ENCODE data around the gene VWA8. TPM values are rescaled to one million over a fixed set of nuclear protein-coding genes. Genes with fewer than 3 reads are reported as not detected.

VWA8 gene
- total RNA-seq, 1 donor from 2014 or later, result 21.4 TPM

DNA sequence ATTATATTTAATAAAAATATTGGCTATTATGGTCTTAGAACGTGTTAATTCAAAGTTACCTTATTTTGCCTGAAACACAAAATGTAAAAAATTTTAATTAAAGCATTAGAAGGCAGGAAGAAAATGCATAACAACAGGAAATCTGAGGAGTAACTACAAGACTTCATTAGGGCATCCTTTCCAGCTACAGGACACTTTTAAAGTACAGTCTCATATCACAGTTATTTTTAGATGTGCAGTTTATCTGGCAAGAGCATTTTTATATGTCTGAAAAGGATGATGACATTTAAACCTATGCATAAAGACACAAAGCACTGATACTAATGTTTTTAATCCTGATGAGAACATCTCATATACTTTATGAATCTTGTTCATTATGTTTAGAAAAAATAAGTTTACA is 247.5 kb downstream of the VWA8 start:
- no peak for ATAC-seq

DNA sequence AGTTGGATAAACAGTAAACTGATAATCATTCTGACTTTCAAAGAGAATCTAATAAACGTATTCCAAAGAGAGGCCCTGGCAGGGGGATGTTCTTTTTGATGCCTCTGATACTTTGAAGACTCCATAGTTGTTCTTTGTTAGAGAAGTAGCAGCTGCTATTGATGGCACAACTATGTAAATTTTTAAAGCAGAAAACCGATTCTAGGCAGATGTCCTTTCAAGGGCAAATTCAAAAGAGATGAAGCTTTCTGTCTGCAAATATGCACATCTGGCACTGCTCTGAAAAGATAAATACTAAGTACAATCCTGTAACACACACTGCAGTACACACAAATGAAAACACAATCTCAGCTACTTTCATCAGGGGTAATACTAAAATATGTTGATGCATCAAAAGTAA is 250.1 kb downstream of the VWA8 start:
- intact Hi-C loops (cut with DNase I), result no loop called here
- no peak for ATAC-seq
- no peak for DNase-seq (ENCODE audit: low spot score)

More for the DNA sequence above, 247.5 kb downstream of the VWA8 start:
- no peak for DNase-seq (ENCODE audit: low spot score)
- intact Hi-C loops (cut with DNase I), result no loop called here

DNA sequence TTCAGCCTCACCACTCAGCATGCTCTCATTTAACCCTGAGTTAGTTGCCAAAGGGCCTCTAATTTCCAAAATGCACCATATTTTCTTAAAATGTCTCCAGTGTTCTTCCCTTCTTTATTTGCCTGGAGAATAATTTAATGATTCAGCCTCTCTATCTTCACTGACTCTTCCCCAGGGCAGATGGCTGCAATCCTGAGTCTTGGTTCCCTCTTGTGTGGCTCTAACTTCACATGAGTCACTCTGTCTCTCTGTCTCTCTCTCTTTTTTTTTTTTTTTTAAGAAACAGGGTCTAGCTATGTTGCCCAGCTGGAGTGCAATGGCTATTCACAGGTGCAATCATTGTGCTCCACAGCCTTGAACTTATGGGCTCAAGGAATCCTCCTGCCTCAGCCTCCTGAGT is 251.4 kb downstream of the VWA8 start:
- ATAC-seq, result no peak
- intact Hi-C loops (cut with DNase I), result no loop called here
- DNase-seq (ENCODE audit: low spot score), result no peak

DNA sequence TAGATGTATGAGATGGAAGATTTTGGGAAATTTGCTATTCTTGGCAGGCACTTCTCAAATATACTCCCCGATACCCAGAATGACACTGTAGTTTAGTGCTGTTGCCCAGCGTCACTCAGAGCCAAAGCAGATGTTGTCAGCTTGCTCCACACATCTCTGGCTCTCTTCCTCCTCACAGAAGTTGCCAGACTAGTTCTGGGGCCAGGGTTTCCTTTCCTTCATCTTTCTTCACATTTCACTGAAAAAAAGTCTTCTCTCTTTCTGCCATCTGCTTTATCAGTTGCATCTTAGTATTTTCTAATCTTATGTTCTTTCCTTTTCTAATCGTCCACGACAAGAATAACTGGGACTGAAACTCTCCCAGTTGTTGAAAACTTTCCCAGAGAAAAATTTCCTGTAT is 252.2 kb downstream of the VWA8 start:
- ATAC-seq (peak; percentile 70), DNase-seq (ENCODE audit: low spot score) (no peak)
- intact Hi-C loops (cut with DNase I), result no loop called here

DNA sequence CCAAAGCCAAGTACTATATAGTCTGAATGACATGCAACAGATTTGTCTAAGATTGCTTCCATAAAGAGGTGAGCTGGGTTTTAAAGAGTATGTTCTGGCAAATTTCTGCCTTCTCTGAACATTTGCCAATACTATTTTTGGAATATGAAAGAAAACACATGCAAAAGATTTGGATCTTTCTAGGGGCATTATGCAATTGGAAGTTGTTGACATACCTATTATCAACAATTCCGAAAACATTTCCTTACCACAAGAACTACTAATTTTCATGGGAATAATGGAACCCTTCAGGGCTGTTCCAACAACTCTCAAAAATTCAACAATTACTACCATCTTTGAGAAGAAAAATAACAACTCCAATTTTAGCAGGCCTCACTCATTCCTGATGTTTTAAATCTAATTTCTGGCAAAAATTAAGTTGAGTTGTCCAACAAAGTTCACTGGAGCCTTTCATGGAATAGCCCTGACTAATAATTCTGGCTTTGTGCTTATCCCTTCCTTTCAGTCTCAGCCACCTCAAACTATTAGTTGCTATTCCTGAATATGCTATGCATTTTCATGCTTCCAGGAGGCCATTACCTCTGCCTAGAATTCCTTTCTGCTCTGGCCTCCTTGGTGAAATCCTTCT is 253.6 kb downstream of the VWA8 start:
- intact Hi-C loops (cut with DNase I), result no loop called here
- ATAC-seq (peak; percentile 88), DNase-seq (ENCODE audit: low spot score) (no peak)

DNA sequence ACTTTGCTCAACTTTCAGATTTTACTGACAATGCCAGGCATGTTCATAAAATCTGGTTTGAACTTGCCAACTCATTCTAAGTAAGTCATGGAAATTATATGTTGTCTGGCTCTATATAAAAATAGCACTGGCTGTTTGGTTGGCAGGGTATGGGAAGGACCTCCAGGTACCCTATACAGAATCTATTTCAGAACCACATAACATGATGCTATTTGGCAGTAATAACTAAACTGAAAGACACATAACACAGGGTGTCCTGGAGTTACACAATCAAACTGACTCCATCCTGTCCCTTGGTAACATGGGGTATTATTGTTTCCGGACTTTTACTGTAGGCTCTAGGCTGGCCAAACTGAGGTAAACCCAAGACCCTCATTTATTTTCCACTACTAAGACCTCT is 254.8 kb downstream of the VWA8 start:
- peak; percentile 82 for ATAC-seq
- DNase-seq (ENCODE audit: low spot score), result no peak
- intact Hi-C loops (cut with DNase I), result no loop called here

DNA sequence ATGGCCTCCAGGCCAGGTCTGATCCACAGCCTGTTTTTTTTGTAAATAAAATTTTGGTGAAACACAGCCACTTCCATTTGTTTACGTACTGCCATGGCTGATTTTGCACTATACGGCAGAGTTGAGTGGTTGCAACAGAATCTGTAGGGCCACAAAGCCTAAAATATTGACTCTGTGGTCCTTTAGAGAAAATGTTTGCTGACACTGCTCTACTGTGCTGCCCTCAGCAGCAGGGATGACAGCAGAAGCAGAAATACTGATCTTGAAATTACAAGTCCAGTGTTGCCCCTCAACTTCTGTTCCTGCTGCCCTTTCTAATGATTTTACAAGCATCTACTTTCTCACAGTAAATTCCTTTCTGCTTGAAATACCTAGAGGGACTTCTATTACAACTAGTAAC is 258.4 kb downstream of the VWA8 start:
- ATAC-seq (no peak), DNase-seq (ENCODE audit: low spot score) (no peak)
- intact Hi-C loops (cut with DNase I), result no loop called here

DNA sequence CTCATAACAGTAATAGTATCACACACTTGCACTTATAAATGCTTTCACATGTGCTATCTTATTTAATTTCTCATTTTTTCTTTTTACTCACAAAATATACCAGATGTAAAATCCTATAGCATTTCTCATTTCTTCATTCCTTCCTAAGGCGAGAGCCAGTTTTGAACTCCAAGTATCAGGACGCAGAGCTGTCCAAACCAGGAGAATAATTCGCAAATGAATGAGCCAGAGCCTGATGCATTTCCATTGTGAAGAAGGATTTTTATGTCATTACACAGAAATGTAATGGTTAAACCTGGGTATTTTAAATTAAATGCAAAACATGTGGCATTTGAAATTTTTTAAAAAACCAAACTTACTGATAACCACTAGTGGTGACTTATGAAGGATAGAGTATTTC is 259.2 kb downstream of the VWA8 start:
- intact Hi-C loops (cut with DNase I), result no loop called here

DNA sequence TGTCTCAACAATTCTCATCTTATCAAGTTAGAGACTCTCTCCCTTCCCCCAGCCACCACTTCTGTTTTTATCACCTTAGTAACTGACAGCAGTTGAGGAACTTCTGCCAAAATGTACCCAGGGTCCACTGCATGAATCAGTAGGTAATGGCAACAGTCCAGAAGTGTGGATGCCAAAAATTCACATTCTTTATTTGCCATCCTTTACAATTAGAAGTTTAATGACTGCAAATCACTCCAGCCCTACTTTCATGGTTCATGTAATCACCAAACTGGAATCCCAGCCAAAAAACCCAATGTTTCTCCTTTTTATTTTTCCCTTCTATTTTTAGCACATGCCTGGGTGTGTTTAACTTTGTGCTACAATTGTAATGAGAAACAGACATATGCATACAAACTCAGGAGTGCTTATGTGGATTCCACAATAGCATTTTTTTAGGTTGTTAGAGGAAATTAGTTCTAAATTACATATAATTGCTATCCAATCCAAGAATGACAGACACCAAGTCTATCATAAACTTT is 260.1 kb downstream of the VWA8 start:
- no peak for DNase-seq (ENCODE audit: low spot score)
- intact Hi-C loops (cut with DNase I), result no loop called here
- peak; percentile 47 for ATAC-seq

More for the DNA sequence above, 259.2 kb downstream of the VWA8 start:
- DNase-seq (ENCODE audit: low spot score), result no peak
- no peak for ATAC-seq

DNA sequence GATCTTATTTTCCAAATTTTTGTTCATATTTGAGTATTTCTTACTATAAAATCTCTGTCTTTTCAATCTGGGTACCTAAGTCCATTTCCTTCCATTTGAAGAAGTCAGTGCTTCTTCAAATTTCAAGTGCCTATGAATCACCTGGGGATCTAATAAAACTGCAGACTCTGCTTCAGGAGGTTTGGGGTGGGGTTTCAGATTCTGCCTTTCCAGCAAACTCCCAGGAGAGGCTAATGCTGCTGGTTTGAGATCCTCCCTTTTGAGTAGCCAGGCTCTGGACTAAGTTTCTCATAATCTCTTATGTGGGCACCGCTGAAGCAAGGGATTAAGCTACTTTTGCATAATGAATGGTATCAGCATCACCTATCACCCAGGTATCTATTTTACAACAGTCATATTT is 261.1 kb downstream of the VWA8 start:
- intact Hi-C loops (cut with DNase I), result no loop called here
- DNase-seq (ENCODE audit: low spot score), result no peak
- no peak for ATAC-seq

DNA sequence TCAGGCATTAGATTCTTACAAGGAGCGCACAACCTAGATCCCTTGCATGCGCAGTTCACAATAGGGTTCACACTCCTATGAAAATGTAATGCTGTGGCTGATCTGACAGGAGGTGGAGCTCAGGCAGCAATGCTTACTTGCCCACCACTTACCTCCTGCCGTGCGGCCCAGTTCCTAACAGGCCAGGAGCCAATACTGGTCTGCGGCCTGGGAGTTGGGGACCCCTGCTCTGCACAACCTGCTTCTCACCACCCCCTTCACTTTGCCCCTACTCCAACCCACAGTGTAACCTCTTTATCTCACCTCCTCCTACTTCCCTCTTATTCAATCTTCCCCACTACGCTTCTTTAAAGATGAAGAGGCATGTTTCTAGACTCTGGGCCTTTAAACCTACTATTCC is 263.3 kb downstream of the VWA8 start:
- DNase-seq (ENCODE audit: low spot score) (no peak), ATAC-seq (no peak)
- intact Hi-C loops (cut with DNase I), result no loop called here

DNA sequence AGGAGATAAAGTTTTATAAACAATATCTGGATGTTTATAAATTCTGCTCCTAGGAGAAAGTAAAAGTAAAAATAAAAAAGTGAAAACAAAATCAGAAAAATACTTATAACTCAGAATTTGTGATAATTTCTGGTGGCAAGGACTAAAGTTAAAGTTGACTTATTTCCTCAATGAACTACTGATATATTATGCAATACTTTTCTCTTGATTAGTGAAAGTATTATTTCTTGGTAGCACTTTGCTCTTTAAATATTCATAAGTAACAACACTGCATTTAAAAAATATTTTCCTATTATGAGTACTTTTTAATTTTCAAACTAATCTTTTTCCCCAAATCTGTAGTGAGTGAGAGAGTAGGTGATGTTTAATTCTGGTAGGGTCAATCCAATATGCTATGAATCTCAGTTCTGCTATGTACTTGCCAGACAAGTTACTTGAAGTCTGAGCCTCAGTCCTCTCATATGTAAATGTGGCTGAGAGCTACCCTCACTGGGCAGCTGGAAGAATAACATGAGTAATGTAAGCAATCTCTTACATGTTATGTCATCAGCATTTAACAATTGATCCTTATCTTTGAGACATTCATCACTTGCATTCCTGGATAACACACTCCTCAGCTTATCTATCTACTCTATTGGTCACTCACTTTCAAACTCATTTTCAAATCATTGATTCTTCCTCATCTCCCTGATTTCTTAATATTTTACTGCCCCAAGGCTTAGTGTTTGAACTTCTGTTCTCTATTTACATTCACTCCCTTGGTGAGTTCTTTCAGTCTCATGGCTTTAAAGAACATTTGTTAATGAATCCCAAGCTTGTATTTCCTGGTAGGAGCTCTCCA is 264.5 kb downstream of the VWA8 start:
- intact Hi-C loops (cut with DNase I), result no loop called here
- no peak for DNase-seq (ENCODE audit: low spot score)
- ATAC-seq, result no peak

DNA sequence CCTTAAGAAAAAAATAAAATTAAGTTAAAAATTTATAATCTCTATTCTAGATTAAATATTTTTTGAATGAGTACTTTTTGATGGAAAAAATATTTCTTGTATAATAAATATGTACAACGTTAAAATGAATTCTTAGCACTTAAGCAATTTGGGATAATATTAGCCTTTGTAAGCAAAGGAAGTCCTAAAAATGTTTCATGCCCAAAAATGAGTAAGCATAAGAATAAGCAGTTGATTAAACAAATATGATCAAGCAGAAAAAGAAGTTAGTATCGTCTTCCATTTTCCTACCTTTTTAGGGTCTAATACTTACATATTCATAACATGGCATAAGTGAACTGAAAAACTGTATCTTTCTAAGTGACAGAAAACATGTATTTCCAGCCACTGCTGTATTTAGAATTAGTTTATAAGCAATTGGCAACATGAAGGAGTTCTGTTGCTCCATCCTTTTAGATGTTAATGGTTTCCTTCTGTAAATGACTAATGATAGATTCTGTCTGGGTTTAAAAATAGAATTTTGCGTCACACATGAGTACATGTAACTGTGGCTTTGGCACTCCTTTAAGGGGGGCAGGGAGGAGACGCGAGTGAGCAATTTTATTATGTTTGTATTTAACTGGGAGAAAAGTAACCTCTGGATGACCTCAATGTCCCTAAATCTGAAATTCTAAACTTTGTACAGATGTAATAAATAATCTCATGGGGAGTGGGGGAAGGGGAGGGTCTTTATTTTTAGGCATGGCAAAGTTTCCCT is 266.2 kb downstream of the VWA8 start:
- DNase-seq (ENCODE audit: low spot score) (peak; percentile 66), ATAC-seq (peak; percentile 97)

DNA sequence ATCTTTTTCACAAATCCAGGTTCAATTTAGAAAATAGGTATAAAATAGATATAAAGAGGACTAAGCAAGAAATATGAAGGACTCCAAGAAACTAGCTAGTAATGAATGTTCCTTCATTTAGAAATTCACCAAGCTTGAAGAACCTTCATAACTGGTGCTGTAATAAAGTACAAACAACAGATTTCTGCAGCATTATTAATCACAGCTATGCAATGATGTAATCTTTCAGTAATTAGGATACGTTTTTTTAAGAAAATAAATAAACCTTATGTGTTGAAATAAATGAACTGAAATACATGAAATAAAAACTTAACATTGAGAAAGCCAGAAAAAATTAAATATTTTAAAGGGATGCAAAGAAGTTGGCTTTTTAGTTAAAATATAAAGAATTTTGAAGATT is 267.5 kb downstream of the VWA8 start:
- ATAC-seq (no peak), DNase-seq (ENCODE audit: low spot score) (no peak)
- intact Hi-C loops (cut with DNase I), result no loop called here

More for the DNA sequence above, 266.2 kb downstream of the VWA8 start:
- intact Hi-C loops (cut with DNase I), result no loop called here

DNA sequence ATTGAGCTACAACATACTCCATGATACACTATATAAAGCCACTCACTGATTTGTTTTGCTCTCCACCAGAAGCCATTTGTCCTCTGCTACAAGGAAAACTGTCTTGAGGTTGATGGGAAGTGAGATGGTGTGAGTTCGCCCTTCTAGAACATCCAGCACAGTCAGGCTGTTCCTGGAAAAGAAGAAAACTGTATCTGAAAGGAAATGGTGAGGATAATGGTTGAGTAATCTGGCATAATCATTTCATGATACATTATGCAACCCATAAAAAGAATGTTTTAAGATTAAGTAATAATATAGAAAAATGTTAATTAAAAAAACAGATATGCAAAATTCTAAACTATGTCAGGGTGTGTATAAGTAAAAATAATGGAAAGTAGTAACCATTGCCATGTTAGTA is 269.6 kb downstream of the VWA8 start:
- intact Hi-C loops (cut with DNase I), result no loop called here
- no peak for DNase-seq (ENCODE audit: low spot score)
- ATAC-seq, result no peak

DNA sequence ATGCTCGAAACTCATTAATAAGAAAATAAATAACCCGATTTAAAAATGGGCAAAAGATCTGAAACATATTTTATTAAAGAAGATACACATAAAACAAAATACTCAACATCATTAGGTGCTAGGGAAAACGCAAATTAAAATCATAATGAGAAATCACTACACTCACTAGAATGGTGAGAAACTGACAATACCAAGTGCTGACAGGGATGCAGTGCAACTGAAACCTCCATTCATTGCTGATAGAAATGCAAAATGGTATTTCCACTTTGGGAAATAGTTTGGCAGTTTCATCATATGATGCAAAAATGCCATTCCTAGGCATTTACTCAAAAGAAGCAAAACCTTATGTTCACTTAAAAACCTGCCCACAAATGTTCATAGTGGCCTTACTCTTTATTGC is 278.1 kb downstream of the VWA8 start:
- no peak for ATAC-seq
- intact Hi-C loops (cut with DNase I), result no loop called here

DNA sequence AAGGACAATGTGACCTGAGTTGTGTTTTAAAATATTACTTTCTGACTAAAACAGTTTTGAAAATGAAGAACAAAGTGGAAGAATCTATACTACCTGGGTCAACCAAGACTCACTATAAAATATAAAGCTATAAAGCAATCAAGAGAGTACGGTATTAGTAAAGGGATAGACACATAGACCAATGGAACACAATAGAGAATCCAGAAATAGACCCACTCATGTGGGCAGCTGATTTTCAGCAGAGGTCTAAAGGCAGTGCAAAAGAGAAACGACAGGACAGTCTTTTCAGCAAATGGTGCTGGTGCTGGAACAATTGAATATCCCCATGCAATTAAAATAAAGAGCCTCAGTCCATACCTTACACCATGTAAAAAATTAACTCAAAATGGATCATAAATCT is 278.9 kb downstream of the VWA8 start:
- intact Hi-C loops (cut with DNase I), result no loop called here
- ATAC-seq, result no peak

More for the DNA sequence above, 278.1 kb downstream of the VWA8 start:
- no peak for DNase-seq (ENCODE audit: low spot score)

DNA sequence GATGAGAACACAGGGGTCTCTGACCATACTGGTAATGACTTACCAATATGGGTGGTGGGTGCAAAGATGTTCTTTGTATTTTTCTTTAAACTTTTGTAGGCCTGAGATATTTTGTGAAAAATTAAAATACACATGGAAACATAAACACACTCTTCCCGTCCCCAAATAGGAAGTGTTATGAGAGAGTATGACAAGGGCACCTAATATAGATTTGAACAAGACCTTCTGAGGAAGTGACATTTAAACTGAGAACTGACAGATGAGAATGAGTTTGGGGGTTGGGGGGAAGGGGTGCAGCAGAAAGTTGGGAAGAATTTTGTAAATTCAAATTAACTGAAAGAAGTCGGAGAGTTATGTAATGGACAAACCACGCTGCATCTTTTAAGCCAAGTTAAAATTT is 279.3 kb downstream of the VWA8 start:
- intact Hi-C loops (cut with DNase I), result no loop called here
- DNase-seq (ENCODE audit: low spot score) (no peak), ATAC-seq (no peak)

More for the DNA sequence above, 278.9 kb downstream of the VWA8 start:
- DNase-seq (ENCODE audit: low spot score), result no peak

DNA sequence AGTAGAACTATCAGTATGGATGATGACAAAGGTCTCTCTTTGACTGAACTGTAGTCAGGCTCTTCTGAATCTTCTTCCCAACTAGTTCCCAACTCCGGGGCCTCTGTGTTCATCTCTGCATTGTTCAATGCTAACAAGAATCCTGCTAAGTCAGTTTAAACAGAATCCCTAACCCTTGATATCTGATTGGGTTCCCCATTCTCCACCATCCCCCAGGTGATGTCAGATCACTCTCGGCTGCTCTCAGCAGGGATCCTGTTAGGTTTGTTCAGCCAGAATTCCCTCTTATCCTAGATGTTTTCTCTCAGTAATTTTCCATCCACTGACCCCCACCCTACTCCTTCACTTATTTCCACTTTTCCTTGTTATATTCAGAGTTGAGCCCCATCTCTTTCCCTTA is 280.0 kb downstream of the VWA8 start:
- no peak for DNase-seq (ENCODE audit: low spot score)

DNA sequence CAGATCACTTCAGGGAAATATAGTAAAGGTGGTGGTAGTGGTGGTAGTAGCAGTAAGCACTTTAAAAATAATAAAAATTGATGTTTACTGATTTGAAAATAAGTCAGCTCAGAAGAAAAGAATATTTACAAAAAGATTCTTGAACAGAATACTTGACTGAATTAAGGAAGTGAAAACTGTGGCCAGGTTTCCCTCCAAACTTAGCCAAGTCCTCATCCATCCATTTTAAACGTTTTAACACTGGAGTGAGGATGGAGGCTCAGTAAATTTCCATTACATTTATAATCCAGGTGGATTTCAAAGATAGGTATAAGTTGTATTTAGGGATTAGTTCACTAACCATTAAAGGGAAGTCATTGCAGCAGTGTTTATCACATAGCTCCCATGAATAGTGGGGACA is 282.1 kb downstream of the VWA8 start:
- DNase-seq (ENCODE audit: low spot score), result no peak
- no peak for ATAC-seq
- intact Hi-C loops (cut with DNase I), result no loop called here

More for the DNA sequence above, 280.0 kb downstream of the VWA8 start:
- intact Hi-C loops (cut with DNase I), result no loop called here
- no peak for ATAC-seq
